SK-N-SH (cell line): ENCODE results near the gene PPP1R1A.

Source experiments
- CTCF ChIP-seq: fragments of 200-600 bp; sonication (generic); IDR thresholded peaks from 2 replicates; pipeline ENCODE4 v1.6.1; 2017; ENCODE audit warnings: antibody characterized with exemption, mild to moderate bottlenecking, moderate library complexity
- YY1 ChIP-seq: IDR thresholded peaks from 2 replicates; pipeline ENCODE4 v1.4.0; 2012; ENCODE audit warnings: low read depth, mild to moderate bottlenecking
- TF ChIP-seq, protein P1 (sequence below): IDR thresholded peaks from 2 replicates; pipeline ENCODE4 v1.4.0; 2012; ENCODE audit warnings: low read depth

DNA sequence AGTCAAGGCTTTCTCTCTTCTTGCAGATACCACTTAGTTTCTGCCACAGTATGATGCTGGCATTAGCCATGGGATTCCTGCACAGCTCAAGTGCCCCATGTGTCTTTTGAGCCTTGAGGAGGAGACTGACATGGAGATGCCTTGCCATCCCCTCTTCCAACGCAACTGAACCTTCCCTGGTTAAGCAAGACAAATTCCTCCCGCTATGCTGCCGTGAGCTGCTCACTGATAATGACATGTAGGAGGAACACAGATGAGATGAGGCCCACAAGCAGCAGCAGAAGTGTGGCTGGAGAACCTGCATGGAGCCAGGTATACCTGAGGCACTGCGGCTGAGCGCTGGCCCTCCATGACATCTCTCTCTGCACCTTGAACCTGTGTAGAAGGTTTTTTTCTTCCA, 15.4 kb upstream of the PPP1R1A start:
- TF ChIP-seq YY1: no peak
- TF ChIP-seq CTCF: no peak
- TF ChIP-seq, protein P1, sequence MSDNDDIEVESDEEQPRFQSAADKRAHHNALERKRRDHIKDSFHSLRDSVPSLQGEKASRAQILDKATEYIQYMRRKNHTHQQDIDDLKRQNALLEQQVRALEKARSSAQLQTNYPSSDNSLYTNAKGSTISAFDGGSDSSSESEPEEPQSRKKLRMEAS: no peak
